CD4-positive, alpha-beta T cell treated with Interleukin-6 for 4 hours (primary cell): Measurements from ENCODE around the gene PPP6R2.

Experiments used
- DNase-seq: peaks from one replicate; pipeline ENCODE4 v3.0.0-alpha.2; 2020; ENCODE audit warnings: mixed read lengths

The PPP6R2 gene

GRCh38 chr22:50342651-50343540, at the start of gene PPP6R2:
Gene PPP6R2 (plus strand): TSS chr22:50343327. CDS start chr22:50393909, 50,582 bp downstream.
- DNase-seq, result peak; percentile 88

DNA sequence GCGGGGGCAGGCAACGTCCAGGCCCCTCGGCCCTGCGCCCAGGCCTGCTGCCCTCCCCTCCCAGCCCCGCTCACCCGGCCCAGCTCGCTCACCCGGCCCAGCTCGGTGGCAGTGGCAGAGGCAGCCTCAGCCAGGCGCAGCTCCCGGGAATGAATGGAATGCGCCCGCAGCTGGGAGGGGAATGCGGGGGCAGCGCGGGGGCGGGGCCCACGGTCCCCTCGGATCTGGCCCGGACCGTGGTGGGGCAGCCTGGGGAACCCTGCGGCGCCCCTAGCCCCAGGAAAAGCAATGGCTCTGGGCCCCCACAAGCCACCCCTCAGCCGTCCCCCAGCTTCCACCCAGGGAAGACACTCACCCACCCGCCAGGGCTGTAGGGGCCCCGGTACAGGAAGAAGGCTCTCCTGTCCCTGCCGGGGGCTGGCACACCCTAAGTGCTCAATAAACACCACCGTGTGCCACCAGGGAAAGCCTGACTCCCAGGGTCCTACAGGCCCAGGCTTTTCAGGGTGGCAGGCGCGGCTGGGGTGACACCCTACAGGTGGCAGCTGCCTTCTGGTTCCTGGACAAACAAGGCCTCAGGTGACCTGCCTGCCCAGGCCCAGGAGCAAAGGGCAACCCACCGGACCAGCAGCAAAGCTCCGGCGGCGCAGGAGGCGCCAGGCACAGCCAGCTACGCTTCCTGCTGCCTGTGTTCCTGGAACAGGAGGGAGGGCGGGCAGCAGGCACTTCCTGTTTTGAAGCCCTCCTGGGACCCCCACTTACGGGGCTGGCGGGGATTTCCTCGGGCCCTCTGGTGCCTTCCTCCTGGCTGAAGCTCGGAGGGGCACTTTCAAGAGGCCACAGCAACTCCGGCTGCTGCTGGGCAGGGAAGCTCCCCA, 49.4 kb upstream of the PPP6R2 start:
- DNase-seq, result no peak

DNA sequence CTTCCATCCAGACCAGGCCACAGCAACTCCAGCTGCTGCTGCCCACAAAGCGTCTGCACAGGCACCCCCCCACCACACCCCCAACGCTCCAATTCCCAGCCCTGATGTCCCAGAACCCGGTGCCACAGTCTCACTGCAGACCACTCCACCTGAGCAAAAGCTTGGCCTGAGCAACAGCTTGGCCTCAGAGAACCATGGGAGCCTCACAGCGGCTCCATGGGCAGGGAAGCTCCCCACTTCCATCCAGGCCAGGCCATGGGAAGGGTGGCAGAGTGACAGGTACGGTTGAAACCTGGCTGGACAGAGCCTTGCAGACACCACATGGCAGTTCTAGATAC, 48.8 kb upstream of the PPP6R2 start:
- no peak for DNase-seq

- no peak for DNase-seq
Measured at GRCh38 chr22:50296658-50297490, 46.3 kb upstream of the PPP6R2 start.

GRCh38 chr22:50297510-50298265, 45.4 kb upstream of the PPP6R2 start:
- no peak for DNase-seq

GRCh38 chr22:50298266-50298637, 44.9 kb upstream of the PPP6R2 start:
- no peak for DNase-seq

- no peak for DNase-seq
Measured at GRCh38 chr22:50298937-50299784, 44.0 kb upstream of the PPP6R2 start.

DNA sequence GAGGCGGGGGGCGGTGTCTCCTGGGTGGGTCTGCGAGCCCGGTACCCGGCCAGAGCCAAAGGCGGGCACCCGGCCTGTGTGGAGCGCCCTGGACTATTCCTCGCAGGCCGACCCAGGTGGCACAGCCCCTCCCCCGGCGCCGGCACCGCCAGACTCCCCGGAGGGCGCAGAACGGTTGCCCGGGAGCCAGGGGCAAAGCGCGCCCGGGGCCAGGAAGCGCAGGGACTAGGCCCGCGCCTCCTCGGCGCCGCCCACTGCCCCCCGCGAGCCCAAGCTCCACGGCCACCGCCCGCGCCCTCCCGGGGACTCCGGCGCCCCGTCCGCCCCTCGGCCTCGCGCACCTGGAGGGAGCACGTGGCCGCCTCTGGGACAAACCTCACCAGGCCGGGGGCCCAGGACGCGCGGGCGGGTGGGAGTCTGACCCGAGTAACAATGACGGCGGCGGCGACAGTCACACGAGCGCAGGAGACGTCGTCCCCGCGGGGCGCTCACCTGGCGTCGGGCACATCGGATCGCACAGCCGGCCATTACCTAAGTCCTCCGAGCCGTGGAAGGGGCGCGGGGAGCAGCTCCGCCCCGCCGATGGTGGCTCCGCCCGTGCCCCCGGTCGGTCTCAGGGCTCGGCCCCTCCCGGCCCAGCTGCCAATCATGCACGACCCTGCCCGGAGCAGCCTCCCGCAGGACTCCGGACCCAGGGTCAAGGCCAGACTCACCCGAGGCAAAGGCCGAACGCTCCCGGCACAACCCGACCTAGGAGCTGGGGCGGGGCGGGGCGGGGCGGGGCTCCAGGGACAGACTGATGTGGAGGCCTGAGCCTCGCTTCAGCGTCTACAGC, 43.1 kb upstream of the PPP6R2 start:
- DNase-seq, result no peak

- DNase-seq, result no peak
Measured at GRCh38 chr22:50300620-50301257, 42.4 kb upstream of the PPP6R2 start.

- DNase-seq, result no peak
Measured at GRCh38 chr22:50301581-50301991, 41.5 kb upstream of the PPP6R2 start.

- no peak for DNase-seq
Measured at GRCh38 chr22:50302041-50302541, 41.0 kb upstream of the PPP6R2 start.

DNA sequence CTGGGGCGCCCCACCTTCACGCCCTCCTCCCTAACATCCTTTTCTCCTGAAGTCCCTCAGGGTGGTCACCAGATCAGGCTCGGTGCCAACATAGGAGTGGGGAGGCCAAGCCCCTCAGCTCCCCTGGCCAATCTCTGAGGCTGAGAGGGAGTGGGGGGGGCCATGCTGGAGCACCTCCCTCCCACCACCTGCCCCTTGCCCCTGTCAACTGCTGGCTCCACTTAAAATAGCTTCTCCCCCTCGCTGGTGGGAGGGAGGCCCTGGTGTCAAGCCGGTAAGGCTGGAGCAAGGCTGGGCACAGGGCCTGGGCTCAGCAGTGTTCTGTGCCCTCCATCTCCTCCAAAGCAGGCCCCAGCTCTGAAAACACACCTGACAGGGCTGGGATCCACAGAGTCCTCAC, 40.6 kb upstream of the PPP6R2 start:
- DNase-seq, result no peak

DNA sequence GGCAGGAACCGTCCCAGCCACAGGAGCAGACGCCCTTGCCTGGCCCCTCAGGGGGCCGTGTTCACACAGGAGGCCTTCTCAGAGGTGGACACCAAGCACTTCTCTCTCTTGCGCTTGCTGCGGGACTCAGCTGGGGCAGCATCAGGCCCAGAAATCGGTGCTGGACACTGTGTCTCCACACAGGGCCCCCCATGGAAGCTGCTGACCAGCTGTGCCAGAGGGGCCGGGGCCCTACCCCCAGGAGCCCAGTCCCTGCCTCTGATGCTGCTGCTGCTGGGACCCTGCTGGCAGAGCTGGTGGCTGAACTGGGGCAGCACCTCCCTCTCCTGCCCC, 39.6 kb upstream of the PPP6R2 start:
- DNase-seq, result no peak

GRCh38 chr22:50303848-50304527, 39.1 kb upstream of the PPP6R2 start:
- DNase-seq, result no peak

- DNase-seq, result no peak
Measured at GRCh38 chr22:50304528-50305392, 38.4 kb upstream of the PPP6R2 start.

DNA sequence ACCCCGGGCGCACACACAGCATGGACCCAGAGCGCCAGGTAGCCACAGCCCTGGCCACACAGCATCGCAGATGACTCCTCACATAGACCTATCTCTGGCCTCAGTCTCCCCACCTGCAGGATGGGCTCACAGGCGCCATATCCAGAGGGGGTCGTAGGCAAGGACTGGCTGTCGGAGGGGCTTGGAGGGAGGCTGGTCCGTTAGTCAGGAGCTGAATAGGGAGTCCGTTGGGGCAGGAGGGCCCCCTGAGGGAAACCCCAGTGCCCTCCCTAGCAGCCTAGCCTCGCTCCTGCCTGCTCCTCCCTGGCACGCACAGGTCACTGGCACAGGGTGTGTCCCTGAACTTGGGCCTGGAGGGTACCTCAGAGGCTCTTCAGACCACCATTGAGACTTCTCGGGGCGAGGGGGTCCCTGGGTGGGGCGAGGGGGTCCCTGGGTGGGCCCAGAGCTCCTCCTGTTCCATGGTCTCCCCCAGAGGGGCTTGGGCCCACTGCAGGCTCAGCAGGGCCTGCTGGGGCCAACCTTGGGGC, 37.7 kb upstream of the PPP6R2 start:
- DNase-seq, result no peak

DNA sequence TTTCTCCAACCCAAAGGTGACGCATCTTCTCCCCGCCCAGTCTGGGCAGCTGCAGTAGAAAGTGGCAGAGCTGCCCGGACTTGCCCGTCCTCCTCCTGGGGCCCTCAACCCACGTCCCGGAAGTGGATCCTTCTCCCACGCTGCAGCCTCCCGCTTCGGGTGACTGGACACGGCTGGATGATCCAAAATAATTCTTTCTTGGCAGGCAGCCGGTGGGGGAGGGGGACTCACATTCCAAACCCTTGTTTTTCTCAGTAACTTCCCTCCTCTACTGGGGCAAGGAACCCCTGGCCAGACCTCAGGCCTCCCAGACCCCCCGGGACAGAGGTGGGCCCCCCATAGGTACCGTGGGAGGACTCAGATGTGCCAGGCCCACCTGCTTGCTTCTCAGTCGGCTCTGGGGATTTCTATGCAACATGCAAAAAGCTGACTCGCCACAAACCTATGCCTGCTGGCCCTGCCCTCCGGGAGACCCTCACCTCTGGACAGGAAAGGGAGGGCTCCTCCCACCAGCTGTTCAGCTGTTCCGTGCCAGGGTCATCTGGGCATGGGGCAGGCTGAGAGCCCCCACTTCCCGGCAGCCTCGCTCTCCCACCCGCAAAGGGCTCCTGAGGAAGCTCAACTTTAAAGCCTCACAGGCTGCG, 37.1 kb upstream of the PPP6R2 start:
- no peak for DNase-seq
